Activated CD4-positive, alpha-beta T cell treated with anti-CD3 and anti-CD28 coated beads, Interleukin-2, amount 10 ng/mL, durations not matched to agents 24 days and 14 days (primary cell): ENCODE results near the gene EDAR. TPM values are rescaled to one million over a fixed set of nuclear protein-coding genes. Genes with fewer than 3 reads are reported as not detected.

Source experiments
- DNase-seq: peaks from one replicate; pipeline ENCODE4 v3.0.0; 2022
- H3K27ac Mint-ChIP-seq: one replicate; pipeline ENCODE4 v1.8.0; 2022; ENCODE audit warnings: mild to moderate bottlenecking, mixed read lengths
- H3K27me3 Mint-ChIP-seq: one replicate; pipeline ENCODE4 v1.8.0; 2022; ENCODE audit warnings: mixed read lengths
- H3K36me3 Mint-ChIP-seq: one replicate; pipeline ENCODE4 v1.8.0; 2022; ENCODE audit warnings: low read depth, mild to moderate bottlenecking, mixed read lengths
- H3K4me1 Mint-ChIP-seq: one replicate; pipeline ENCODE4 v1.8.0; 2021; ENCODE audit warnings: mixed read lengths
- H3K4me3 Mint-ChIP-seq: one replicate; pipeline ENCODE4 v1.8.0; 2022; ENCODE audit warnings: mild to moderate bottlenecking, moderate library complexity, mixed read lengths
- H3K9me3 Mint-ChIP-seq: one replicate; pipeline ENCODE4 v1.8.0; 2021; ENCODE audit warnings: mixed read lengths
- intact Hi-C: fragments of 100-400 bp; cut with micrococcal nuclease; formaldehyde crosslinking; loops from one replicate; pipeline ENCODE4 v1.15.1; 2023
- total RNA-seq: library from RNA; stranded (reverse); gene quantifications from 2 replicates; pipeline ENCODE4 v1.2.3, GENCODE V29; 2022

The EDAR gene
- total RNA-seq, 1 donor from 2014 or later, result 0.56 TPM

GRCh38 chr2:108925286-108925685 lies 63.7 kb downstream of the EDAR start:
- Mint-ChIP-seq H3K36me3 (no peaks in the 10 kb centered on the region), H3K4me3 (no peak overlapping the region), H3K27me3 (no peaks in the 10 kb centered on the region), H3K27ac (no peak overlapping the region), H3K4me1 (no peaks in the 10 kb centered on the region), H3K9me3 (no peaks in the 10 kb centered on the region)
- intact Hi-C loops, result loop anchor here (10.0 kb wide), 1 partner anchor 200 kb away; the partner anchor contains the start of gene SH3RF3
- no peak for DNase-seq

GRCh38 chr2:108924580-108925251 lies 64.3 kb downstream of the EDAR start:
- DNase-seq, result no peak

GRCh38 chr2:108923736-108924579 lies 65.1 kb downstream of the EDAR start:
- no peaks in the 10 kb centered on the region for H3K9me3 Mint-ChIP-seq
- no peaks in the 10 kb centered on the region for H3K36me3 Mint-ChIP-seq
- H3K4me3 Mint-ChIP-seq, result no peak overlapping the region
- H3K27ac Mint-ChIP-seq, result no peak overlapping the region
- intact Hi-C loops, result loop anchor here (10.0 kb wide), 1 partner anchor 201 kb away; the partner anchor contains the start of gene SH3RF3
- no peaks in the 10 kb centered on the region for H3K27me3 Mint-ChIP-seq
- no peaks in the 10 kb centered on the region for H3K4me1 Mint-ChIP-seq
- DNase-seq, result no peak

More at GRCh38 chr2:108924580-108925251, 64.3 kb downstream of the EDAR start:
- intact Hi-C loops, result loop anchor here (10.0 kb wide), 1 partner anchor 200 kb away; the partner anchor contains the start of gene SH3RF3
- H3K27ac Mint-ChIP-seq, result no peak overlapping the region
- H3K27me3 Mint-ChIP-seq, result no peaks in the 10 kb centered on the region
- no peak overlapping the region for H3K4me3 Mint-ChIP-seq
- H3K4me1 Mint-ChIP-seq, result no peaks in the 10 kb centered on the region
- no peaks in the 10 kb centered on the region for H3K36me3 Mint-ChIP-seq
- no peaks in the 10 kb centered on the region for H3K9me3 Mint-ChIP-seq

- Mint-ChIP-seq H3K27ac (no peak overlapping the region), H3K27me3 (no peaks in the 10 kb centered on the region), H3K9me3 (no peaks in the 10 kb centered on the region), H3K4me3 (no peak overlapping the region), H3K4me1 (no peaks in the 10 kb centered on the region), H3K36me3 (no peaks in the 10 kb centered on the region)
- intact Hi-C loops, result loop anchor here (10.0 kb wide), 1 partner anchor 202 kb away; the partner anchor contains the start of gene SH3RF3
- DNase-seq, result no peak
Measured at GRCh38 chr2:108923019-108923700, 65.9 kb downstream of the EDAR start.

- DNase-seq, result no peak
- H3K27ac Mint-ChIP-seq, result no peak overlapping the region
- no peaks in the 10 kb centered on the region for H3K27me3 Mint-ChIP-seq
- no peaks in the 10 kb centered on the region for H3K4me1 Mint-ChIP-seq
- intact Hi-C loops, result loop anchor here (10.0 kb wide), 1 partner anchor 202 kb away; the partner anchor contains the start of gene SH3RF3
- no peaks in the 10 kb centered on the region for H3K36me3 Mint-ChIP-seq
- H3K4me3 Mint-ChIP-seq, result no peak overlapping the region
- no peaks in the 10 kb centered on the region for H3K9me3 Mint-ChIP-seq
Measured at GRCh38 chr2:108922141-108922915, 66.7 kb downstream of the EDAR start.

GRCh38 chr2:108921096-108922030 lies 67.7 kb downstream of the EDAR start:
- Mint-ChIP-seq H3K36me3 (no peaks in the 10 kb centered on the region), H3K27me3 (no peaks in the 10 kb centered on the region), H3K9me3 (no peaks in the 10 kb centered on the region), H3K27ac (no peak overlapping the region), H3K4me3 (no peak overlapping the region), H3K4me1 (no peaks in the 10 kb centered on the region)
- no peak for DNase-seq
- intact Hi-C loops, result loop anchor here (10.0 kb wide), 1 partner anchor 203 kb away; the partner anchor contains the start of gene SH3RF3

GRCh38 chr2:108920686-108921085 lies 68.3 kb downstream of the EDAR start:
- Mint-ChIP-seq H3K36me3 (no peaks in the 10 kb centered on the region), H3K4me1 (peaks cover 2% of the 10 kb centered on the region), H3K4me3 (no peak overlapping the region), H3K9me3 (no peaks in the 10 kb centered on the region), H3K27ac (no peak overlapping the region), H3K27me3 (no peaks in the 10 kb centered on the region)
- intact Hi-C loops, result loop anchor here (10.0 kb wide), 1 partner anchor 204 kb away; the partner anchor contains the start of gene SH3RF3
- DNase-seq, result no peak

- H3K9me3 Mint-ChIP-seq, result no peaks in the 10 kb centered on the region
- no peak overlapping the region for H3K27ac Mint-ChIP-seq
- H3K36me3 Mint-ChIP-seq, result no peaks in the 10 kb centered on the region
- H3K4me3 Mint-ChIP-seq, result no peak overlapping the region
- H3K4me1 Mint-ChIP-seq, result peaks cover 2% of the 10 kb centered on the region
- no peaks in the 10 kb centered on the region for H3K27me3 Mint-ChIP-seq
- intact Hi-C loops, result loop anchor here (10.0 kb wide), 1 partner anchor 205 kb away; the partner anchor contains the start of gene SH3RF3
- no peak for DNase-seq
Measured at GRCh38 chr2:108919571-108920373, 69.2 kb downstream of the EDAR start.

- Mint-ChIP-seq H3K27me3 (no peaks in the 10 kb centered on the region), H3K9me3 (no peaks in the 10 kb centered on the region), H3K4me3 (no peak overlapping the region), H3K36me3 (no peaks in the 10 kb centered on the region), H3K27ac (no peak overlapping the region), H3K4me1 (peaks cover 6% of the 10 kb centered on the region)
- no peak for DNase-seq
- intact Hi-C loops, result no loop called here
Measured at GRCh38 chr2:108918941-108919341, 70.1 kb downstream of the EDAR start.

- no peak overlapping the region for H3K4me3 Mint-ChIP-seq
- H3K9me3 Mint-ChIP-seq, result no peaks in the 10 kb centered on the region
- H3K27me3 Mint-ChIP-seq, result no peaks in the 10 kb centered on the region
- H3K36me3 Mint-ChIP-seq, result no peaks in the 10 kb centered on the region
- no peak overlapping the region for H3K27ac Mint-ChIP-seq
- no peak for DNase-seq
- intact Hi-C loops, result no loop called here
- H3K4me1 Mint-ChIP-seq, result peaks cover 6% of the 10 kb centered on the region
Measured at GRCh38 chr2:108918156-108918874, 70.7 kb downstream of the EDAR start.

- no peaks in the 10 kb centered on the region for H3K9me3 Mint-ChIP-seq
- no peaks in the 10 kb centered on the region for H3K36me3 Mint-ChIP-seq
- H3K27me3 Mint-ChIP-seq, result no peaks in the 10 kb centered on the region
- H3K4me3 Mint-ChIP-seq, result no peak overlapping the region
- intact Hi-C loops, result no loop called here
- peaks cover 6% of the 10 kb centered on the region for H3K4me1 Mint-ChIP-seq
- no peak overlapping the region for H3K27ac Mint-ChIP-seq
- no peak for DNase-seq
Measured at GRCh38 chr2:108917526-108917925, 71.5 kb downstream of the EDAR start.
